Measurements from ENCODE around the gene APOBEC4. TPM values are rescaled to one million over a fixed set of nuclear protein-coding genes. Genes with fewer than 3 reads are reported as not detected.

The APOBEC4 gene
- total RNA-seq, 1 experiment from 2014 or later = not detected

DNA sequence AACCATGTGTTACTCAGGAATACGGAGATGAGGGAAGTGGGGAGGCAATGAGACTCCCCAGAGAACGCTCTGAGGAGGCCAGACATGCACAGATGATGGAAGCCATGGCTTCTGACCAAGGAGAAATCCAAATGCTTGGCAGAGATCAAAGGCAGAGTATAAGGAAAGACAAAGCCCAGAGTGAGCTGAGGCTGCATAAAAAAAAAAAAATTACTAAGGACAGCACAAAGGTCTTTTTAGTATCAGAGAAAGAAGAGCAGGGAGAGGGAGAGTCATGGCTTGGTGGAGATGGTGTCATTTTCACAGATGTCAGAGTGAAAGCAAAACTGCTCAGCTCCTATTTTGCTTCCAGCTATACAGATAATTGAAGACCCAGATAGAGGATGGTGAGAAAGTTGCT is 54.7 kb downstream of the APOBEC4 start:
- Histone ChIP-seq H3K9ac (ENCODE audit: low read length) (no peak overlapping the region), H3K36me3 (ENCODE audit: control insufficient read depth in 1 of 2, insufficient read depth in 2 of 2, low read length in 2 of 2) (no peaks in the 10 kb centered on the region), H4K20me1 (ENCODE audit: insufficient read depth) (no peaks in the 10 kb centered on the region), H3K27ac (ENCODE audit: low read depth, low read length) (no peak overlapping the region), H3K27me3 (ENCODE audit: insufficient read depth, low read length) (no peaks in the 10 kb centered on the region), H3K9me3 (ENCODE audit: control insufficient read depth in 1 of 2, insufficient read depth in 1 of 2, low read depth in 1 of 2, low read length in 2 of 2) (no peaks in the 10 kb centered on the region), H3K4me2 (ENCODE audit: low read length) (no peak overlapping the region), H3K9me2 (ENCODE audit: insufficient read depth) (no peaks in the 10 kb centered on the region), H3K4me1 (ENCODE audit: control insufficient read depth in 1 of 2, insufficient read depth in 2 of 2, low read length in 2 of 2) (peaks cover 0 to 3% of the 10 kb centered on the region in 2 experiments; a peak in 1 of 4 replicates), H2AFZ (ENCODE audit: low read depth, low read length, poor library complexity, severe bottlenecking) (no peak overlapping the region), H3K4me3 (replicated peaks in 1 of 2; ENCODE audit: low read depth in 1 of 2, low read length in 2 of 2) (no peak overlapping the region), H3K79me2 (ENCODE audit: insufficient read depth, low read length) (no peaks in the 10 kb centered on the region)
- no TSS peak for BruUV-seq (replicated peaks)
- intact Hi-C loops (cut with micrococcal nuclease) = no loop called here
- DNase-seq (ENCODE audit: low read depth, low spot score) (no peak), ATAC-seq (no peak)
- RAD21 ChIA-PET (ENCODE audit: low non-redundant PET in 1 of 2, low total read pairs in 2 of 2, uncharacterized antibody in 2 of 2, unreplicated experiment in 2 of 2) = no interaction called here
- TF ChIP-seq EZH2phosphoT487 (IDR thresholded peaks at IDR 0.05; ENCODE audit: borderline replicate concordance) (no peak), CEBPB (IDR thresholded peaks at IDR 0.05; ENCODE audit: low read depth) (no peak), ELF1 (IDR thresholded peaks at IDR 0.05; ENCODE audit: borderline replicate concordance, low read depth) (no peak), MAX (IDR thresholded peaks at IDR 0.05) (no peak), POLR2A (IDR thresholded peaks at IDR 0.05; ENCODE audit: borderline replicate concordance, extremely low read depth, insufficient read depth, insufficient read length) (no peak), EZH2 (IDR thresholded peaks at IDR 0.05) (no peak), ZFX (IDR thresholded peaks at IDR 0.05) (no peak), FOSL1 (IDR thresholded peaks at IDR 0.05; ENCODE audit: low read depth) (no peak), EGR1 (IDR thresholded peaks at IDR 0.05; ENCODE audit: low read depth) (no peak), SIN3A (IDR thresholded peaks at IDR 0.05; ENCODE audit: low read depth) (no peak), SP1 (IDR thresholded peaks at IDR 0.05; ENCODE audit: low read depth) (no peak), POLR2AphosphoS5 (IDR thresholded peaks at IDR 0.05; ENCODE audit: low read depth, low read length) (no peak)
- TF ChIP-seq, protein P1, sequence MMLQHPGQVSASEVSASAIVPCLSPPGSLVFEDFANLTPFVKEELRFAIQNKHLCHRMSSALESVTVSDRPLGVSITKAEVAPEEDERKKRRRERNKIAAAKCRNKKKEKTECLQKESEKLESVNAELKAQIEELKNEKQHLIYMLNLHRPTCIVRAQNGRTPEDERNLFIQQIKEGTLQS (IDR thresholded peaks at IDR 0.05) = no peak
- TF ChIP-seq, protein P2, sequence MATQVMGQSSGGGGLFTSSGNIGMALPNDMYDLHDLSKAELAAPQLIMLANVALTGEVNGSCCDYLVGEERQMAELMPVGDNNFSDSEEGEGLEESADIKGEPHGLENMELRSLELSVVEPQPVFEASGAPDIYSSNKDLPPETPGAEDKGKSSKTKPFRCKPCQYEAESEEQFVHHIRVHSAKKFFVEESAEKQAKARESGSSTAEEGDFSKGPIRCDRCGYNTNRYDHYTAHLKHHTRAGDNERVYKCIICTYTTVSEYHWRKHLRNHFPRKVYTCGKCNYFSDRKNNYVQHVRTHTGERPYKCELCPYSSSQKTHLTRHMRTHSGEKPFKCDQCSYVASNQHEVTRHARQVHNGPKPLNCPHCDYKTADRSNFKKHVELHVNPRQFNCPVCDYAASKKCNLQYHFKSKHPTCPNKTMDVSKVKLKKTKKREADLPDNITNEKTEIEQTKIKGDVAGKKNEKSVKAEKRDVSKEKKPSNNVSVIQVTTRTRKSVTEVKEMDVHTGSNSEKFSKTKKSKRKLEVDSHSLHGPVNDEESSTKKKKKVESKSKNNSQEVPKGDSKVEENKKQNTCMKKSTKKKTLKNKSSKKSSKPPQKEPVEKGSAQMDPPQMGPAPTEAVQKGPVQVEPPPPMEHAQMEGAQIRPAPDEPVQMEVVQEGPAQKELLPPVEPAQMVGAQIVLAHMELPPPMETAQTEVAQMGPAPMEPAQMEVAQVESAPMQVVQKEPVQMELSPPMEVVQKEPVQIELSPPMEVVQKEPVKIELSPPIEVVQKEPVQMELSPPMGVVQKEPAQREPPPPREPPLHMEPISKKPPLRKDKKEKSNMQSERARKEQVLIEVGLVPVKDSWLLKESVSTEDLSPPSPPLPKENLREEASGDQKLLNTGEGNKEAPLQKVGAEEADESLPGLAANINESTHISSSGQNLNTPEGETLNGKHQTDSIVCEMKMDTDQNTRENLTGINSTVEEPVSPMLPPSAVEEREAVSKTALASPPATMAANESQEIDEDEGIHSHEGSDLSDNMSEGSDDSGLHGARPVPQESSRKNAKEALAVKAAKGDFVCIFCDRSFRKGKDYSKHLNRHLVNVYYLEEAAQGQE (IDR thresholded peaks at IDR 0.05; ENCODE audit: low read depth) = no peak
- CTCF ChIA-PET = no interaction called here
- POLR2A ChIA-PET = no interaction called here
